ENCODE results near the gene ELF3. TPM values are rescaled to one million over a fixed set of nuclear protein-coding genes. Genes with fewer than 3 reads are reported as not detected.
"Not testable (repeated sequence)": the region's sequence is repeated elsewhere in the genome, so short reads cannot be mapped to it uniquely, and the experiment has no call there.

Gene ELF3
- total RNA-seq: 2.0 TPM
- long read RNA-seq, full-length matches to known transcripts: 2 of 2 reads
- long read RNA-seq, partial matches to known transcripts: 0 of 2 reads
- long read RNA-seq, other reads (novel, unspliced or antisense): 0 of 2 reads

- DNase-seq (ENCODE audit: low spot score): no peak
- intact Hi-C loops (cut with DNase I): no loop called here
Observed at GRCh38 chr1:202010180-202011015, at the start of gene ELF3. TSS of gene ELF3 (plus strand) at chr1:202010587. CDS start at chr1:202011137, 550 bp downstream.

- DNase-seq (ENCODE audit: low spot score); intact Hi-C loops (cut with DNase I): not testable (repeated sequence)
Observed at GRCh38 chr1:201962382-201962781, 48.0 kb upstream of the ELF3 start.

GRCh38 chr1:201964261-201964660 lies 46.1 kb upstream of the ELF3 start:
- intact Hi-C loops (cut with DNase I): no loop called here
- DNase-seq (ENCODE audit: low spot score): no peak

- intact Hi-C loops (cut with DNase I): no loop called here
- DNase-seq (ENCODE audit: low spot score): no peak
Observed at GRCh38 chr1:201966171-201966570, 44.2 kb upstream of the ELF3 start.

GRCh38 chr1:201968202-201968925 lies 42.0 kb upstream of the ELF3 start:
- intact Hi-C loops (cut with DNase I): no loop called here
- no peak for DNase-seq (ENCODE audit: low spot score)

GRCh38 chr1:201970334-201971159 lies 39.8 kb upstream of the ELF3 start:
- intact Hi-C loops (cut with DNase I): loop anchor here (5.0 kb wide), 1 partner anchor 143 kb away; the partner anchor contains the start of gene IPO9
- no peak for DNase-seq (ENCODE audit: low spot score)

- intact Hi-C loops (cut with DNase I): no loop called here
Observed at GRCh38 chr1:201982082-201982622, 28.2 kb upstream of the ELF3 start.

GRCh38 chr1:201982623-201983379 lies 27.6 kb upstream of the ELF3 start, which contains the start of gene RNPEP:
TSS of gene RNPEP (plus strand) at chr1:201982648. CDS start at chr1:201982667, 19 bp downstream.
- peak; percentile 89 for DNase-seq (ENCODE audit: low spot score)
- intact Hi-C loops (cut with DNase I): no loop called here

More at GRCh38 chr1:201982082-201982622, 28.2 kb upstream of the ELF3 start:
- DNase-seq (ENCODE audit: low spot score): peak; percentile 91

- no peak for DNase-seq (ENCODE audit: low spot score)
- intact Hi-C loops (cut with DNase I): no loop called here
Observed at GRCh38 chr1:201983380-201983805, 27.0 kb upstream of the ELF3 start.

- intact Hi-C loops (cut with DNase I): no loop called here
- no peak for DNase-seq (ENCODE audit: low spot score)
Observed at GRCh38 chr1:201984446-201984845, 25.9 kb upstream of the ELF3 start.

GRCh38 chr1:201985355-201985754 lies 25.0 kb upstream of the ELF3 start:
- no peak for DNase-seq (ENCODE audit: low spot score)
- intact Hi-C loops (cut with DNase I): no loop called here

GRCh38 chr1:201988601-201989000 lies 21.8 kb upstream of the ELF3 start:
- DNase-seq (ENCODE audit: low spot score): peak; percentile 38
- intact Hi-C loops (cut with DNase I): no loop called here

GRCh38 chr1:201989354-201990128 lies 20.8 kb upstream of the ELF3 start:
- peak; percentile 54 for DNase-seq (ENCODE audit: low spot score)
- intact Hi-C loops (cut with DNase I): no loop called here

GRCh38 chr1:201990427-201990826 lies 20.0 kb upstream of the ELF3 start:
- DNase-seq (ENCODE audit: low spot score): peak; percentile 80
- intact Hi-C loops (cut with DNase I): no loop called here

GRCh38 chr1:201999625-202000238 lies 10.7 kb upstream of the ELF3 start:
- intact Hi-C loops (cut with DNase I): no loop called here
- no peak for DNase-seq (ENCODE audit: low spot score)

- intact Hi-C loops (cut with DNase I): no loop called here
Observed at GRCh38 chr1:202002507-202002906, 7.9 kb upstream of the ELF3 start.

GRCh38 chr1:202004711-202005110 lies 5.7 kb upstream of the ELF3 start:
- DNase-seq (ENCODE audit: low spot score): no peak
- intact Hi-C loops (cut with DNase I): loop anchor here (5.0 kb wide), 1 partner anchor 133 kb away; no protein-coding TSS in a partner anchor

More at GRCh38 chr1:202002507-202002906, 7.9 kb upstream of the ELF3 start:
- DNase-seq (ENCODE audit: low spot score): no peak
